K562 (cell line): Measurements from ENCODE around the gene NFE2.
A peak's percentile ranks its signal among the peaks of the same experiment; 100 is the strongest.

Experiments used
- FOXP1 ChIP-seq: sonication (generic); formaldehyde crosslinking; IDR thresholded peaks from 2 replicates; pipeline ENCODE4 v1.8.0; 2022; ENCODE audit warnings: mild to moderate bottlenecking, missing genetic modification reagents
- IRF2 ChIP-seq: sonication (generic); formaldehyde crosslinking; IDR thresholded peaks from 2 replicates; pipeline ENCODE4 v1.8.1; 2022; ENCODE audit warnings: mild to moderate bottlenecking, missing genetic modification reagents
- MAFF ChIP-seq: IDR thresholded peaks from 2 replicates; pipeline ENCODE4 v1.6.1; 2012; ENCODE audit warnings: low read length, improper control_type of control experiment
- RNF2 ChIP-seq: sonication (generic); IDR thresholded peaks from 2 replicates; pipeline ENCODE4 v1.6.1; 2016
- SP1 ChIP-seq: sonication (generic); formaldehyde crosslinking; IDR thresholded peaks from 2 replicates; pipeline ENCODE4 v1.8.1; 2022; ENCODE audit warnings: mild to moderate bottlenecking, missing genetic modification reagents
- ZNF274 ChIP-seq: IDR thresholded peaks from 2 replicates; pipeline ENCODE4 v1.6.1; 2011; ENCODE audit warnings: low read depth, mild to moderate bottlenecking, low read length, moderate library complexity, borderline replicate concordance
- TF ChIP-seq, protein P1 (sequence below), 2 experiments: fragments of 150-350 bp in 1 of 2; IDR thresholded peaks; 2 replicates each; pipeline ENCODE4 v1.6.1; 2012 to 2016; ENCODE audit warnings: low read depth in 2 of 2, low read length in 2 of 2, mild to moderate bottlenecking in 1 of 2, moderate library complexity in 1 of 2
- TF ChIP-seq, protein P2 (sequence below), 3 experiments: IDR thresholded peaks in 2 of 3; conservative IDR thresholded peaks in 1 of 3; 2 replicates each; pipeline ENCODE4 v1.5.1; 2011 to 2012; ENCODE audit warnings: low read length in 3 of 3, mild to moderate bottlenecking in 3 of 3, control low read depth in 2 of 3, improper control_type of control experiment in 1 of 3, inconsistent platforms in 1 of 3, low read depth in 1 of 3, mixed read lengths in 1 of 3, moderate library complexity in 1 of 3; ENCODE audit not compliant: insufficient read depth in 2 of 3

DNA sequence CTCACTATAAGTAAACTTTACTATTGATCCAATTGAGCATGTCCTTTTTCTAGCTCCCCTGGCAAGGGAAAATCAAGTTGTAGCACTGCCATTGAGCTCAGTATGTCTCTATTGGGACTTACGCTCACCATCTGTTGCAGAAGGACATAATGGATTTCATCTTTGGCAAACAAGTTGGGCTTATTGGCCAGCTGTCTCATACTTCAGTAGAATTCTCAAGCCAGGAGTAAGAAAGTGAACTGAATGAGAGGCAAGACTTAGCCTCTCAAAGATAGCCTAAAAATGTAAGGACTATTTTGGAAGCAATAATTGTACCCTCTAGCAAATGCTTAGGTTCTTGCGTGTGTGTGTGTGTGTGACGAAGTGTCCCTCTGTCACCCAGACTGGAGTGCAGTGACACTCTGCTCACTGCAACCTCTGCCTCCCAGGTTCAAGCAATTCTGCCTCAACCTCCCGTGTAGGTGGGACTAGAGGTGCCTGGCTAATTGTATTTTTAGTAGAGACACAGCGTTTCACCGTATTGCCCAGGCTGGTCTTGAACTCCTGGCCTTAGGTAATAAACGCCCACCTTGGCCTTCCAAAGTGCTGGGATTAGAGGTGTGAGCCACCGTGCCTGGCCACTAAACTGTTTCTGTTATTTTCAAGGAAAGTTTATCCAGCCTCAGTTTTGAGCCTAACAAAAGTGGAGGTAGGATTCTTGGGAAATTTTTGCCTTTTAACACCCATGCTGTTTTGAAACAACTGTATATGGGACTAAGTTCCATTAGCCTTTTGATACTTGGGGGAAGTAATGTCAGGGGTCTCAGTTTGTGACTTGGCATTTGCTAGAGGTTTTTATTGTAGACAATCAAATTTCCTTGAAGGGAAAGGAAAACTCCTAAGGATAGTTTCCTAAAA is 13.3 kb downstream of the NFE2 start:
- TF ChIP-seq IRF2 (CRISPR knock-in tag) (no peak), SP1 (CRISPR knock-in tag) (peak; percentile 52; the same call in 1 of the 2 replicates), RNF2 (peak; percentile 21; the same call in 1 of the 2 replicates), ZNF274 (no peak), FOXP1 (CRISPR knock-in tag) (no peak), MAFF (no peak)
- TF ChIP-seq, protein P1, sequence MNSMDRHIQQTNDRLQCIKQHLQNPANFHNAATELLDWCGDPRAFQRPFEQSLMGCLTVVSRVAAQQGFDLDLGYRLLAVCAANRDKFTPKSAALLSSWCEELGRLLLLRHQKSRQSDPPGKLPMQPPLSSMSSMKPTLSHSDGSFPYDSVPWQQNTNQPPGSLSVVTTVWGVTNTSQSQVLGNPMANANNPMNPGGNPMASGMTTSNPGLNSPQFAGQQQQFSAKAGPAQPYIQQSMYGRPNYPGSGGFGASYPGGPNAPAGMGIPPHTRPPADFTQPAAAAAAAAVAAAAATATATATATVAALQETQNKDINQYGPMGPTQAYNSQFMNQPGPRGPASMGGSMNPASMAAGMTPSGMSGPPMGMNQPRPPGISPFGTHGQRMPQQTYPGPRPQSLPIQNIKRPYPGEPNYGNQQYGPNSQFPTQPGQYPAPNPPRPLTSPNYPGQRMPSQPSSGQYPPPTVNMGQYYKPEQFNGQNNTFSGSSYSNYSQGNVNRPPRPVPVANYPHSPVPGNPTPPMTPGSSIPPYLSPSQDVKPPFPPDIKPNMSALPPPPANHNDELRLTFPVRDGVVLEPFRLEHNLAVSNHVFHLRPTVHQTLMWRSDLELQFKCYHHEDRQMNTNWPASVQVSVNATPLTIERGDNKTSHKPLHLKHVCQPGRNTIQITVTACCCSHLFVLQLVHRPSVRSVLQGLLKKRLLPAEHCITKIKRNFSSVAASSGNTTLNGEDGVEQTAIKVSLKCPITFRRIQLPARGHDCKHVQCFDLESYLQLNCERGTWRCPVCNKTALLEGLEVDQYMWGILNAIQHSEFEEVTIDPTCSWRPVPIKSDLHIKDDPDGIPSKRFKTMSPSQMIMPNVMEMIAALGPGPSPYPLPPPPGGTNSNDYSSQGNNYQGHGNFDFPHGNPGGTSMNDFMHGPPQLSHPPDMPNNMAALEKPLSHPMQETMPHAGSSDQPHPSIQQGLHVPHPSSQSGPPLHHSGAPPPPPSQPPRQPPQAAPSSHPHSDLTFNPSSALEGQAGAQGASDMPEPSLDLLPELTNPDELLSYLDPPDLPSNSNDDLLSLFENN (IDR thresholded peaks at IDR 0.05; ENCODE audit: low read depth in 2 of 2, low read length in 2 of 2), result no peak
- TF ChIP-seq, protein P2, sequence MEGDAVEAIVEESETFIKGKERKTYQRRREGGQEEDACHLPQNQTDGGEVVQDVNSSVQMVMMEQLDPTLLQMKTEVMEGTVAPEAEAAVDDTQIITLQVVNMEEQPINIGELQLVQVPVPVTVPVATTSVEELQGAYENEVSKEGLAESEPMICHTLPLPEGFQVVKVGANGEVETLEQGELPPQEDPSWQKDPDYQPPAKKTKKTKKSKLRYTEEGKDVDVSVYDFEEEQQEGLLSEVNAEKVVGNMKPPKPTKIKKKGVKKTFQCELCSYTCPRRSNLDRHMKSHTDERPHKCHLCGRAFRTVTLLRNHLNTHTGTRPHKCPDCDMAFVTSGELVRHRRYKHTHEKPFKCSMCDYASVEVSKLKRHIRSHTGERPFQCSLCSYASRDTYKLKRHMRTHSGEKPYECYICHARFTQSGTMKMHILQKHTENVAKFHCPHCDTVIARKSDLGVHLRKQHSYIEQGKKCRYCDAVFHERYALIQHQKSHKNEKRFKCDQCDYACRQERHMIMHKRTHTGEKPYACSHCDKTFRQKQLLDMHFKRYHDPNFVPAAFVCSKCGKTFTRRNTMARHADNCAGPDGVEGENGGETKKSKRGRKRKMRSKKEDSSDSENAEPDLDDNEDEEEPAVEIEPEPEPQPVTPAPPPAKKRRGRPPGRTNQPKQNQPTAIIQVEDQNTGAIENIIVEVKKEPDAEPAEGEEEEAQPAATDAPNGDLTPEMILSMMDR (IDR thresholded peaks at IDR 0.05 in 2 of 3, conservative IDR thresholded peaks at IDR 0.05 in 1 of 3; ENCODE audit: insufficient read depth in 2 of 3, low read depth in 1 of 3, low read length in 3 of 3), result no peak
